NCI-H748 treated with DMSO at 0.1 percent for 48 hours (cell line): ENCODE measurements around the gene COG2.
"Not testable (repeated sequence)": the region's sequence is repeated elsewhere in the genome, so short reads cannot be mapped to it uniquely, and the experiment has no call there.

Source experiments
- DNase-seq: peaks from one replicate; lab custom pipeline; 2025; lab: John Stamatoyannopoulos, UW

COG2 gene

GRCh38 chr1:230669543-230669942, 27.3 kb downstream of the COG2 start:
- DNase-seq, result no peak

GRCh38 chr1:230674581-230674980, 32.3 kb downstream of the COG2 start:
- no peak for DNase-seq

GRCh38 chr1:230677200-230677599, 34.9 kb downstream of the COG2 start:
- no peak for DNase-seq

GRCh38 chr1:230679192-230679591, 36.9 kb downstream of the COG2 start:
- no peak for DNase-seq

- DNase-seq, result no peak
These were observed 37.5 kb downstream of the COG2 start for GRCh38 chr1:230679825-230680224.

- no peak for DNase-seq
These were observed 38.2 kb downstream of the COG2 start for GRCh38 chr1:230680300-230681025.

GRCh38 chr1:230681599-230681998, 39.3 kb downstream of the COG2 start:
- DNase-seq, result peak; percentile 58

GRCh38 chr1:230682274-230682673, 40.0 kb downstream of the COG2 start:
- DNase-seq, result no peak

- DNase-seq, result no peak
These were observed 40.8 kb downstream of the COG2 start for GRCh38 chr1:230682882-230683610.

GRCh38 chr1:230684146-230684545, 41.9 kb downstream of the COG2 start:
- DNase-seq, result no peak

GRCh38 chr1:230684998-230685397, 42.7 kb downstream of the COG2 start:
- no peak for DNase-seq

- no peak for DNase-seq
These were observed 44.5 kb downstream of the COG2 start for GRCh38 chr1:230686747-230687146.

- no peak for DNase-seq
These were observed 47.8 kb downstream of the COG2 start for GRCh38 chr1:230690101-230690500.

GRCh38 chr1:230691615-230692014, 49.3 kb downstream of the COG2 start:
- no peak for DNase-seq

- no peak for DNase-seq
These were observed 50.9 kb downstream of the COG2 start for GRCh38 chr1:230693221-230693620.

- DNase-seq, result no peak
These were observed 51.5 kb downstream of the COG2 start for GRCh38 chr1:230693777-230694176.

GRCh38 chr1:230694464-230694863, 52.2 kb downstream of the COG2 start:
- no peak for DNase-seq

- no peak for DNase-seq
These were observed 52.7 kb downstream of the COG2 start for GRCh38 chr1:230694991-230695390.

GRCh38 chr1:230696218-230696617, 53.9 kb downstream of the COG2 start:
- no peak for DNase-seq

- DNase-seq, result no peak
These were observed 54.6 kb downstream of the COG2 start for GRCh38 chr1:230696722-230697437.

GRCh38 chr1:230698130-230698529, 55.8 kb downstream of the COG2 start:
- DNase-seq, result no peak

- DNase-seq, result not testable (repeated sequence)
These were observed 56.7 kb downstream of the COG2 start for GRCh38 chr1:230698964-230699363.

- DNase-seq, result no peak
These were observed 57.4 kb downstream of the COG2 start for GRCh38 chr1:230699716-230700115.
